HEK293 (cell line): ENCODE data around the gene ARF3.
A peak's percentile ranks its signal among the peaks of the same experiment; 100 is the strongest.

Source experiments
- CTCF ChIA-PET: fragments of 350-600 bp; formaldehyde crosslinking; extraction: SDS; loops from one replicate; lab custom pipeline; 2021; ENCODE audit warnings: antibody characterized with exemption; lab: Yijun Ruan, JAX
- POLR2A ChIA-PET: fragments of 300-600 bp; formaldehyde crosslinking; extraction: SDS; loops from one replicate; lab custom pipeline; 2020; ENCODE audit warnings: antibody characterized with exemption, inconsistent platforms; lab: Yijun Ruan, JAX
- H3K27ac ChIP-seq: fragments of 200-500 bp; sonication (Bioruptor generic); 2 replicates; pipeline ENCODE4 v1.5.1; 2014; ENCODE audit warnings: low read depth, low read length, control low read depth, inconsistent platforms; ENCODE audit errors: extremely low read depth
- H3K36me3 ChIP-seq, 2 experiments: fragments of 200-500 bp in 1 of 2; sonication (Bioruptor generic) in 1 of 2; 1 replicate in 1 of 2; 2 replicates in 1 of 2; pipeline ENCODE4 v1.5.1; 2014 to 2017; ENCODE audit warnings: inconsistent platforms in 2 of 2, low read length in 2 of 2; ENCODE audit not compliant: control insufficient read depth in 2 of 2, insufficient read depth in 1 of 2
- H3K4me1 ChIP-seq: fragments of 200-500 bp; sonication (Bioruptor generic); 2 replicates; pipeline ENCODE4 v1.5.1; 2014; ENCODE audit warnings: mild to moderate bottlenecking, low read length, inconsistent platforms; ENCODE audit not compliant: control insufficient read depth, insufficient read depth
- H3K4me3 ChIP-seq: 2 replicates; pipeline ENCODE4 v1.5.1; 2011; ENCODE audit warnings: low read depth, mild to moderate bottlenecking, control low read depth, low read length, moderate library complexity
- H3K9me3 ChIP-seq: fragments of 200-500 bp; sonication (Bioruptor generic); 2 replicates; pipeline ENCODE4 v1.5.1; 2014; ENCODE audit warnings: low read depth, low read length, inconsistent platforms; ENCODE audit not compliant: control insufficient read depth, insufficient read depth
- CTCF ChIP-seq: fragments of 450-650 bp; formaldehyde crosslinking; IDR thresholded peaks from 2 replicates; pipeline ENCODE4 v1.5.1; 2016; ENCODE audit warnings: missing biosample characterization, missing genetic modification characterization
- GLI2 ChIP-seq: fragments of 450-650 bp; formaldehyde crosslinking; IDR thresholded peaks from 2 replicates; pipeline ENCODE4; 2017; ENCODE audit warnings: missing biosample characterization, missing genetic modification characterization, low read depth, borderline replicate concordance
- GLIS2 ChIP-seq: fragments of 450-650 bp; formaldehyde crosslinking; IDR thresholded peaks from 2 replicates; pipeline ENCODE4 v1.5.1; 2016; ENCODE audit warnings: missing biosample characterization, missing genetic modification characterization
- MEIS1 ChIP-seq: sonication (generic); formaldehyde crosslinking; IDR thresholded peaks from 2 replicates; pipeline ENCODE4 v1.8.1; 2022; ENCODE audit warnings: missing genetic modification reagents, mild to moderate bottlenecking, borderline replicate concordance
- MYNN ChIP-seq: fragments of 450-650 bp; formaldehyde crosslinking; IDR thresholded peaks from 2 replicates; pipeline ENCODE4 v1.5.1; 2016; ENCODE audit warnings: missing biosample characterization, missing genetic modification characterization, borderline replicate concordance
- PBX3 ChIP-seq: sonication (generic); formaldehyde crosslinking; IDR thresholded peaks from 2 replicates; pipeline ENCODE4 v1.8.1; 2022; ENCODE audit warnings: mild to moderate bottlenecking, moderate library complexity, missing genetic modification reagents
- SP7 ChIP-seq: fragments of 450-650 bp; formaldehyde crosslinking; IDR thresholded peaks from 2 replicates; pipeline ENCODE4 v1.5.1; 2016; ENCODE audit warnings: missing biosample characterization, missing genetic modification characterization
- ZFP69B ChIP-seq: fragments of 450-650 bp; formaldehyde crosslinking; IDR thresholded peaks from 2 replicates; pipeline ENCODE4 v1.5.1; 2016; ENCODE audit warnings: missing biosample characterization, missing genetic modification characterization
- ZNF121 ChIP-seq: fragments of 450-650 bp; formaldehyde crosslinking; IDR thresholded peaks from 2 replicates; pipeline ENCODE4 v1.5.1; 2016; ENCODE audit warnings: missing biosample characterization, missing genetic modification characterization
- ZNF138 ChIP-seq: fragments of 450-650 bp; formaldehyde crosslinking; IDR thresholded peaks from 2 replicates; pipeline ENCODE4 v1.5.1; 2016; ENCODE audit warnings: missing biosample characterization, missing genetic modification characterization, borderline replicate concordance
- ZNF169 ChIP-seq: fragments of 450-650 bp; formaldehyde crosslinking; IDR thresholded peaks from 2 replicates; pipeline ENCODE4 v1.5.1; 2016; ENCODE audit warnings: missing biosample characterization, missing genetic modification characterization
- ZNF2 ChIP-seq: fragments of 450-650 bp; formaldehyde crosslinking; IDR thresholded peaks from 2 replicates; pipeline ENCODE4 v1.5.1; 2016; ENCODE audit warnings: missing biosample characterization, missing genetic modification characterization
- ZNF302 ChIP-seq: fragments of 450-650 bp; formaldehyde crosslinking; IDR thresholded peaks from 2 replicates; pipeline ENCODE4 v1.5.1; 2016; ENCODE audit warnings: missing biosample characterization, missing genetic modification characterization, low read depth
- ZNF341 ChIP-seq: fragments of 450-650 bp; formaldehyde crosslinking; IDR thresholded peaks from 2 replicates; pipeline ENCODE4; 2016; ENCODE audit warnings: low read depth, missing biosample characterization, missing genetic modification characterization
- ZNF514 ChIP-seq: fragments of 450-650 bp; formaldehyde crosslinking; IDR thresholded peaks from 2 replicates; pipeline ENCODE4 v1.5.1; 2016; ENCODE audit warnings: missing biosample characterization, missing genetic modification characterization
- ZNF610 ChIP-seq: fragments of 450-650 bp; formaldehyde crosslinking; IDR thresholded peaks from 2 replicates; pipeline ENCODE4 v1.5.1; 2016; ENCODE audit warnings: missing biosample characterization, missing genetic modification characterization, borderline replicate concordance
- ZNF624 ChIP-seq: fragments of 450-650 bp; formaldehyde crosslinking; IDR thresholded peaks from 2 replicates; pipeline ENCODE4 v1.5.1; 2017; ENCODE audit warnings: missing biosample characterization, missing genetic modification characterization
- ZNF629 ChIP-seq: fragments of 450-650 bp; formaldehyde crosslinking; IDR thresholded peaks from 2 replicates; pipeline ENCODE4 v1.5.1; 2017; ENCODE audit warnings: missing biosample characterization, missing genetic modification characterization
- ZNF658 ChIP-seq: fragments of 450-650 bp; formaldehyde crosslinking; IDR thresholded peaks from 2 replicates; pipeline ENCODE4; 2016; ENCODE audit warnings: missing biosample characterization, missing genetic modification characterization
- ZNF677 ChIP-seq: fragments of 450-650 bp; IDR thresholded peaks from 2 replicates; pipeline ENCODE4 v1.5.0; 2018; ENCODE audit warnings: missing biosample characterization, mild to moderate bottlenecking, missing genetic modification characterization, moderate library complexity
- ZNF704 ChIP-seq: fragments of 450-650 bp; formaldehyde crosslinking; IDR thresholded peaks from 2 replicates; pipeline ENCODE4 v1.5.1; 2016; ENCODE audit warnings: missing biosample characterization, missing genetic modification characterization
- ZNF707 ChIP-seq: fragments of 450-650 bp; formaldehyde crosslinking; IDR thresholded peaks from 2 replicates; pipeline ENCODE4 v1.5.1; 2016; ENCODE audit warnings: missing biosample characterization, missing genetic modification characterization
- ZNF777 ChIP-seq: fragments of 450-650 bp; formaldehyde crosslinking; IDR thresholded peaks from 2 replicates; pipeline ENCODE4 v1.5.1; 2017; ENCODE audit warnings: missing biosample characterization, missing genetic modification characterization, borderline replicate concordance
- ZSCAN30 ChIP-seq: fragments of 450-650 bp; IDR thresholded peaks from 2 replicates; pipeline ENCODE4 v1.5.1; 2018; ENCODE audit warnings: missing biosample characterization, mild to moderate bottlenecking, missing genetic modification characterization, moderate library complexity
- TF ChIP-seq, protein P1 (sequence below): fragments of 450-650 bp; formaldehyde crosslinking; IDR thresholded peaks from 2 replicates; pipeline ENCODE4 v1.5.1; 2016; ENCODE audit warnings: missing biosample characterization, missing genetic modification characterization
- TF ChIP-seq, protein P2 (sequence below): fragments of 450-650 bp; formaldehyde crosslinking; IDR thresholded peaks from 2 replicates; pipeline ENCODE4 v1.5.1; 2016; ENCODE audit warnings: missing biosample characterization, missing genetic modification characterization, borderline replicate concordance

ARF3 gene

GRCh38 chr12:48978741-48979601 lies 21.7 kb upstream of the ARF3 start:
- Histone ChIP-seq H3K4me1 (no peaks in the 10 kb centered on the region), H3K9me3 (no peaks in the 10 kb centered on the region), H3K27ac (no peak overlapping the region), H3K4me3 (no peak overlapping the region), H3K36me3 (no peaks in the 10 kb centered on the region)
- TF ChIP-seq, protein P1, sequence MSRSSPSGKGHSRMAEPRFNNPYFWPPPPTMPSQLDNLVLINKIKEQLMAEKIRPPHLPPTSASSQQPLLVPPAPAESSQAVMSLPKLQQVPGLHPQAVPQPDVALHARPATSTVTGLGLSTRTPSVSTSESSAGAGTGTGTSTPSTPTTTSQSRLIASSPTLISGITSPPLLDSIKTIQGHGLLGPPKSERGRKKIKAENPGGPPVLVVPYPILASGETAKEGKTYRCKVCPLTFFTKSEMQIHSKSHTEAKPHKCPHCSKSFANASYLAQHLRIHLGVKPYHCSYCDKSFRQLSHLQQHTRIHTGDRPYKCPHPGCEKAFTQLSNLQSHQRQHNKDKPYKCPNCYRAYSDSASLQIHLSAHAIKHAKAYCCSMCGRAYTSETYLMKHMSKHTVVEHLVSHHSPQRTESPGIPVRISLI (tag by site-specific recombination): no peak
- TF ChIP-seq MYNN (no peak), ZNF302 (tag by site-specific recombination) (no peak), ZNF677 (tag by site-specific recombination) (no peak), ZNF704 (tag by site-specific recombination) (no peak), ZFP69B (tag by site-specific recombination) (no peak), PBX3 (CRISPR knock-in tag) (no peak), ZNF624 (tag by site-specific recombination) (no peak), ZNF169 (tag by site-specific recombination) (no peak), MEIS1 (no peak), ZNF707 (tag by site-specific recombination) (no peak), ZNF777 (no peak), ZNF658 (tag by site-specific recombination) (no peak), CTCF (no peak), ZNF341 (tag by site-specific recombination) (no peak), SP7 (tag by site-specific recombination) (no peak)
- ChIA-PET CTCF (interaction anchor here (0.7 to 6.0 kb wide), 14 partner anchors 10 to 127 kb away, joined by 3 to 66 read pairs (median 9); partner anchors contain the start of genes ARF3 and DDX23), POLR2A (no interaction called here)

DNA sequence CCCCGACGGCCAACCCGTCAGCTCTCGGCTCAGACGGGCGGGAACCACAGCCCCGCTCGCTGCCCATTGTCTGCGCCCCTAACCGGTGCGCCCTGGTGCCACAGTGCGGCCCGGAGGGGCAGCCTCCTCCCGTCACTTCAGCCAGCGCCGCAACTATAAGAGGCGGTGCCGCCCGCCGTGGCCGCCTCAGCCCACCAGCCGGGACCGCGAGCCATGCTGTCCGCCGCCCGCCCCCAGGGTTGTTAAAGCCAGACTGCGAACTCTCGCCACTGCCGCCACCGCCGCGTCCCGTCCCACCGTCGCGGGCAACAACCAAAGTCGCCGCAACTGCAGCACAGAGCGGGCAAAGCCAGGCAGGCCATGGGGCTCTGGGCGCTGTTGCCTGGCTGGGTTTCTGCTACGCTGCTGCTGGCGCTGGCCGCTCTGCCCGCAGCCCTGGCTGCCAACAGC lies 21.0 kb upstream of the ARF3 start, which contains the start of gene WNT1:
Gene WNT1 (plus strand): TSS at position 32 of the 450 bp plus-strand sequence. CDS start 329 bp downstream, at position 361.
- Histone ChIP-seq H3K4me3 (no peak within 1 kb of the TSS; the same call in 1 of the 2 replicates), H3K27ac (no peak within 1 kb of the TSS), H3K4me1 (no peaks in the 10 kb centered on the region), H3K36me3 (no peaks in the 10 kb centered on the region), H3K9me3 (no peaks in the 10 kb centered on the region)
- ChIA-PET CTCF (interaction anchor here (0.5 to 6.0 kb wide), 21 partner anchors 10 to 1951 kb away, joined by 3 to 66 read pairs (median 6); partner anchors contain the start of genes ARF3 and DDX23), POLR2A (interaction anchor here (1.0 kb wide), 1 partner anchor 113 kb away, joined by 3 read pairs; the partner anchor contains the start of gene RND1)
- TF ChIP-seq ZNF610 (tag by site-specific recombination) (no peak), ZSCAN30 (tag by site-specific recombination) (no peak), ZNF629 (tag by site-specific recombination) (no peak), PBX3 (CRISPR knock-in tag) (no peak), GLI2 (tag by site-specific recombination) (no peak), ZNF138 (tag by site-specific recombination) (no peak), ZNF121 (tag by site-specific recombination) (no peak), ZNF2 (0 out of 2 replicates have a peak, but pooled peaks have one; percentile 2), GLIS2 (0 out of 2 replicates have a peak, but pooled peaks have one; percentile 4), ZNF514 (tag by site-specific recombination) (no peak)
- TF ChIP-seq, protein P2, sequence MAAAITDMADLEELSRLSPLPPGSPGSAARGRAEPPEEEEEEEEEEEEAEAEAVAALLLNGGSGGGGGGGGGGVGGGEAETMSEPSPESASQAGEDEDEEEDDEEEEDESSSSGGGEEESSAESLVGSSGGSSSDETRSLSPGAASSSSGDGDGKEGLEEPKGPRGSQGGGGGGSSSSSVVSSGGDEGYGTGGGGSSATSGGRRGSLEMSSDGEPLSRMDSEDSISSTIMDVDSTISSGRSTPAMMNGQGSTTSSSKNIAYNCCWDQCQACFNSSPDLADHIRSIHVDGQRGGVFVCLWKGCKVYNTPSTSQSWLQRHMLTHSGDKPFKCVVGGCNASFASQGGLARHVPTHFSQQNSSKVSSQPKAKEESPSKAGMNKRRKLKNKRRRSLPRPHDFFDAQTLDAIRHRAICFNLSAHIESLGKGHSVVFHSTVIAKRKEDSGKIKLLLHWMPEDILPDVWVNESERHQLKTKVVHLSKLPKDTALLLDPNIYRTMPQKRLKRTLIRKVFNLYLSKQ (tag by site-specific recombination): no peak
